SK-N-SH treated with all-trans-retinoic acid at 6 μM for 48 hours (cell line): ENCODE results near the gene PDCD6IP.
A peak's percentile ranks its signal among the peaks of the same experiment; 100 is the strongest.

ENCODE experiments used
- ATAC-seq: fragments of 200-7000 bp; cut with Tn5 transposase; 3 replicates; pipeline ENCODE4 v1.9.1; 2020; ENCODE audit warnings: mild to moderate bottlenecking, moderate library complexity
- BACH2 ChIP-seq: fragments of 250-450 bp; sonication (Bioruptor Pico); IDR thresholded peaks from 2 replicates; pipeline ENCODE4 v1.9.0; 2021; ENCODE audit warnings: mild to moderate bottlenecking, borderline replicate concordance
- CREB5 ChIP-seq: fragments of 250-450 bp; sonication (Bioruptor Pico); IDR thresholded peaks from 2 replicates; pipeline ENCODE4 v1.5.1; 2020; ENCODE audit warnings: low read depth, mild to moderate bottlenecking, moderate library complexity
- CSDC2 ChIP-seq: fragments of 250-450 bp; sonication (Bioruptor Pico); IDR thresholded peaks from 2 replicates; pipeline ENCODE4 v1.5.0; 2020; ENCODE audit warnings: mild to moderate bottlenecking, moderate library complexity
- CSRNP3 ChIP-seq: fragments of 250-450 bp; sonication (Bioruptor Pico); IDR thresholded peaks from 2 replicates; pipeline ENCODE4 v1.5.1; 2021; ENCODE audit warnings: mild to moderate bottlenecking, moderate library complexity
- ESRRG ChIP-seq: fragments of 250-450 bp; sonication (Bioruptor Pico); IDR thresholded peaks from 2 replicates; pipeline ENCODE4 v1.6.1; 2021; ENCODE audit warnings: mild to moderate bottlenecking
- GLIS3 ChIP-seq: fragments of 250-450 bp; sonication (Bioruptor Pico); IDR thresholded peaks from 2 replicates; pipeline ENCODE4 v1.5.0; 2020; ENCODE audit warnings: mild to moderate bottlenecking, moderate library complexity
- ISL1 ChIP-seq: fragments of 250-450 bp; sonication (Bioruptor Pico); IDR thresholded peaks from 2 replicates; pipeline ENCODE4 v2.1.2; 2022; ENCODE audit warnings: mild to moderate bottlenecking, moderate library complexity
- OSR1 ChIP-seq: fragments of 250-450 bp; sonication (Bioruptor Pico); IDR thresholded peaks from 2 replicates; pipeline ENCODE4 v1.8.0; 2022; ENCODE audit warnings: moderate library complexity, mild to moderate bottlenecking, inconsistent platforms
- PATZ1 ChIP-seq: fragments of 250-450 bp; sonication (Bioruptor Pico); IDR thresholded peaks from 2 replicates; pipeline ENCODE4 v1.8.0; 2020; ENCODE audit warnings: mild to moderate bottlenecking, moderate library complexity, borderline replicate concordance
- POU6F1 ChIP-seq: fragments of 250-450 bp; sonication (Bioruptor Pico); IDR thresholded peaks from 2 replicates; pipeline ENCODE4 v1.8.0; 2021; ENCODE audit warnings: low read depth, mild to moderate bottlenecking, moderate library complexity, borderline replicate concordance
- PPARA ChIP-seq: fragments of 250-450 bp; sonication (Bioruptor Pico); IDR thresholded peaks from 2 replicates; pipeline ENCODE4 v1.5.0; 2020; ENCODE audit warnings: mild to moderate bottlenecking, borderline replicate concordance
- SNAI2 ChIP-seq: fragments of 250-450 bp; sonication (Bioruptor Pico); IDR thresholded peaks from 2 replicates; pipeline ENCODE4 v1.5.0; 2020; ENCODE audit warnings: mild to moderate bottlenecking, moderate library complexity
- TCF4 ChIP-seq: fragments of 250-450 bp; sonication (Bioruptor Pico); IDR thresholded peaks from 2 replicates; pipeline ENCODE4 v1.8.0; 2021; ENCODE audit warnings: mild to moderate bottlenecking, moderate library complexity, borderline replicate concordance
- TOX ChIP-seq: fragments of 250-450 bp; sonication (Bioruptor Pico); IDR thresholded peaks from 2 replicates; pipeline ENCODE4 v1.8.0; 2021; ENCODE audit warnings: mild to moderate bottlenecking, moderate library complexity, borderline replicate concordance
- TSHZ2 ChIP-seq: fragments of 250-450 bp; sonication (Bioruptor Pico); IDR thresholded peaks from 2 replicates; pipeline ENCODE4 v1.5.0; 2020; ENCODE audit warnings: mild to moderate bottlenecking, moderate library complexity
- ZC3H10 ChIP-seq: fragments of 250-450 bp; sonication (Bioruptor Pico); IDR thresholded peaks from 2 replicates; pipeline ENCODE4 v1.5.1; 2021; ENCODE audit warnings: mild to moderate bottlenecking, moderate library complexity
- ZFP3 ChIP-seq: fragments of 250-450 bp; sonication (Bioruptor Pico); IDR thresholded peaks from 2 replicates; pipeline ENCODE4 v1.5.0; 2020; ENCODE audit warnings: mild to moderate bottlenecking, moderate library complexity
- ZFP30 ChIP-seq: fragments of 450-650 bp; formaldehyde crosslinking; IDR thresholded peaks from 2 replicates; pipeline ENCODE4 v1.5.0; 2022; ENCODE audit warnings: mild to moderate bottlenecking, moderate library complexity
- ZNF565 ChIP-seq: fragments of 450-650 bp; formaldehyde crosslinking; conservative IDR thresholded peaks from 2 replicates; pipeline ENCODE4 v1.5.0; 2020; ENCODE audit warnings: low read depth, mild to moderate bottlenecking, moderate library complexity
- ZNF70 ChIP-seq: fragments of 450-650 bp; formaldehyde crosslinking; IDR thresholded peaks from 2 replicates; pipeline ENCODE4 v1.5.0; 2020; ENCODE audit warnings: mild to moderate bottlenecking, moderate library complexity
- ZNF8 ChIP-seq: fragments of 450-650 bp; formaldehyde crosslinking; IDR thresholded peaks from 2 replicates; pipeline ENCODE4 v1.5.0; 2020; ENCODE audit warnings: mild to moderate bottlenecking, moderate library complexity

The PDCD6IP gene

GRCh38 chr3:33773637-33774036 lies 24.8 kb upstream of the PDCD6IP start:
- ATAC-seq = no peak

GRCh38 chr3:33775363-33775762 lies 23.1 kb upstream of the PDCD6IP start:
- ATAC-seq = peak; percentile 26; the same call in 1 of the 3 replicates
- TF ChIP-seq ZNF8 (CRISPR knock-in tag) = no peak
- no peak for TF ChIP-seq ZFP3 (CRISPR knock-in tag)
- TF ChIP-seq ZFP30 (CRISPR knock-in tag) = no peak
- no peak for TF ChIP-seq SNAI2 (CRISPR knock-in tag)
- TF ChIP-seq CSRNP3 = no peak
- no peak for TF ChIP-seq OSR1 (CRISPR knock-in tag)
- TF ChIP-seq ZNF70 (CRISPR knock-in tag) = no peak
- no peak for TF ChIP-seq TSHZ2
- TF ChIP-seq CSDC2 = no peak
- TF ChIP-seq ZNF565 (CRISPR knock-in tag) = no peak
- no peak for TF ChIP-seq PPARA (CRISPR knock-in tag)
- TF ChIP-seq POU6F1 = no peak
- TF ChIP-seq ZC3H10 (CRISPR knock-in tag) = no peak
- TF ChIP-seq TOX = no peak
- TF ChIP-seq GLIS3 (CRISPR knock-in tag) = no peak
- no peak for TF ChIP-seq BACH2 (CRISPR knock-in tag)

More at GRCh38 chr3:33773637-33774036, 24.8 kb upstream of the PDCD6IP start:
- TF ChIP-seq ZFP30 (CRISPR knock-in tag) (no peak), TOX (no peak), SNAI2 (CRISPR knock-in tag) (no peak)

- ATAC-seq = no peak
- TF ChIP-seq ESRRG = no peak
- TF ChIP-seq POU6F1 = no peak
- no peak for TF ChIP-seq CREB5
- no peak for TF ChIP-seq PPARA (CRISPR knock-in tag)
- no peak for TF ChIP-seq CSRNP3
- no peak for TF ChIP-seq GLIS3 (CRISPR knock-in tag)
- TF ChIP-seq PATZ1 (CRISPR knock-in tag) = no peak
- TF ChIP-seq BACH2 (CRISPR knock-in tag) = no peak
- no peak for TF ChIP-seq ZFP3 (CRISPR knock-in tag)
- TF ChIP-seq TOX = no peak
- TF ChIP-seq ISL1 (CRISPR knock-in tag) = no peak
- no peak for TF ChIP-seq OSR1 (CRISPR knock-in tag)
- no peak for TF ChIP-seq SNAI2 (CRISPR knock-in tag)
- TF ChIP-seq ZNF70 (CRISPR knock-in tag) = no peak
- no peak for TF ChIP-seq ZNF565 (CRISPR knock-in tag)
- TF ChIP-seq TCF4 (CRISPR knock-in tag) = no peak
- TF ChIP-seq, all 23 proteins: peak for 0
These were observed 20.4 kb upstream of the PDCD6IP start for GRCh38 chr3:33777996-33778395.
